Right lobe of liver (tissue), 4 donors: ENCODE results near the gene DYNC1LI1.

ENCODE experiments used
- POLR2A ChIP-seq: fragments of 450-650 bp; IDR thresholded peaks from one replicate; pipeline ENCODE4 v1.6.1; 2017; ENCODE audit warnings: antibody characterized with exemption, mild to moderate bottlenecking
- TF ChIP-seq, protein P1 (sequence below), 4 donors: fragments of 200-600 bp in 3 of 4; fragments of 450-650 bp in 1 of 4; IDR thresholded peaks; one replicate each; pipeline versions ENCODE4 v1.5.1 to v1.8.0; 2016 to 2022; ENCODE audit warnings: antibody characterized with exemption in 4 of 4, mild to moderate bottlenecking in 2 of 4
- donor health status: DM: no; HTN: no; CAD: no.
- donor health status: DM: no; HTN: no; CAD: no.
- donor health status: DM: no; HTN: yes; CAD: no.

DNA sequence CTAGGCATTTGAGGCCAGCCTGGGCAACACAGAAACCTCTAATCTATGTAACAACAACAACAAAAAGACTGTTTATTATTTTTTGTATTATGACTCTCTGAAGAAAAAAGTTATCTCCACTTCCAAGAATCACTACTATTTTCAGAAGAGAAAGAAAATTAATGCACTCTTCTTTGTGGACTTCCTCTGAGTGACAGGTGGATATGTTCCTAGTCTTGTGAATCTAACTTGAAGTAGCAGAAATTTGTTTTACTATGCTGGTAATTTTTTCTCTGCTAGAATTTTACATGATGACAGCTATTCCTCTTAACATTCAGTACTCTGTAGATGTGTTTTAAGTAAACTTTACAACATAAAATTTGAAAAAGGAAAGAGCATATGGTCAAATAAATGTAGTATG lies 16.7 kb downstream of the DYNC1LI1 start:
- TF ChIP-seq, protein P1, sequence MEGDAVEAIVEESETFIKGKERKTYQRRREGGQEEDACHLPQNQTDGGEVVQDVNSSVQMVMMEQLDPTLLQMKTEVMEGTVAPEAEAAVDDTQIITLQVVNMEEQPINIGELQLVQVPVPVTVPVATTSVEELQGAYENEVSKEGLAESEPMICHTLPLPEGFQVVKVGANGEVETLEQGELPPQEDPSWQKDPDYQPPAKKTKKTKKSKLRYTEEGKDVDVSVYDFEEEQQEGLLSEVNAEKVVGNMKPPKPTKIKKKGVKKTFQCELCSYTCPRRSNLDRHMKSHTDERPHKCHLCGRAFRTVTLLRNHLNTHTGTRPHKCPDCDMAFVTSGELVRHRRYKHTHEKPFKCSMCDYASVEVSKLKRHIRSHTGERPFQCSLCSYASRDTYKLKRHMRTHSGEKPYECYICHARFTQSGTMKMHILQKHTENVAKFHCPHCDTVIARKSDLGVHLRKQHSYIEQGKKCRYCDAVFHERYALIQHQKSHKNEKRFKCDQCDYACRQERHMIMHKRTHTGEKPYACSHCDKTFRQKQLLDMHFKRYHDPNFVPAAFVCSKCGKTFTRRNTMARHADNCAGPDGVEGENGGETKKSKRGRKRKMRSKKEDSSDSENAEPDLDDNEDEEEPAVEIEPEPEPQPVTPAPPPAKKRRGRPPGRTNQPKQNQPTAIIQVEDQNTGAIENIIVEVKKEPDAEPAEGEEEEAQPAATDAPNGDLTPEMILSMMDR (IDR thresholded peaks at IDR 0.05), result no peak
- no peak for TF ChIP-seq POLR2A
